ENCODE data around the gene ADGRV1. TPM values are rescaled to one million over a fixed set of nuclear protein-coding genes. Genes with fewer than 3 reads are reported as not detected.

Gene ADGRV1
- total and polyA plus RNA-seq, 2 donors (not counting 3 experiments of a cell fraction or from before 2014, with no cell fraction given): 0.11 to 0.55 TPM

- H3K79me2 ChIP-seq (ENCODE audit: control insufficient read depth, insufficient read depth, low read length): no peaks in the 10 kb centered on the region
- H3K9me3 ChIP-seq (replicated peaks; ENCODE audit: control insufficient read depth, insufficient read depth, low read length): no peaks in the 10 kb centered on the region
- no peak for FAIRE-seq
- dilution Hi-C loops (cut with MboI; ENCODE audit: extremely low pct_ligation_motif_present, low sequenced_read_pairs) (no loop called here), intact Hi-C loops (cut with micrococcal nuclease) (no loop called here)
- H3K4me1 ChIP-seq (ENCODE audit: control insufficient read depth, extremely low read depth, insufficient read depth, low read length): no peaks in the 10 kb centered on the region
- ChIA-PET POLR2A (no interaction called here), CTCF (no interaction called here)
- no peaks in the 10 kb centered on the region for H3K27me3 ChIP-seq (ENCODE audit: control insufficient read depth in 2 of 2, insufficient read depth in 2 of 2, low read length in 2 of 2)
- BruUV-seq (replicated peaks): no TSS peak
- H2AFZ ChIP-seq (ENCODE audit: low read depth, low read length): no peak overlapping the region
- no peaks in the 10 kb centered on the region for H3K9me1 ChIP-seq (replicated peaks; ENCODE audit: control insufficient read depth, extremely low read depth, insufficient read depth, low read length)
- no peak overlapping the region for H3K4me2 ChIP-seq (ENCODE audit: insufficient read depth, low read length)
- no peak for DNase-seq (ENCODE audit: low read depth, low spot score)
- no peaks in the 10 kb centered on the region for H3K36me3 ChIP-seq (ENCODE audit: control insufficient read depth in 2 of 2, extremely low read depth in 1 of 2, insufficient read depth in 2 of 2, low read length in 2 of 2)
- no peak overlapping the region for H3K9ac ChIP-seq (replicated peaks; ENCODE audit: extremely low read depth, insufficient read depth, low read length)
- TF ChIP-seq, protein P1, sequence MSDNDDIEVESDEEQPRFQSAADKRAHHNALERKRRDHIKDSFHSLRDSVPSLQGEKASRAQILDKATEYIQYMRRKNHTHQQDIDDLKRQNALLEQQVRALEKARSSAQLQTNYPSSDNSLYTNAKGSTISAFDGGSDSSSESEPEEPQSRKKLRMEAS (IDR thresholded peaks at IDR 0.05; ENCODE audit: insufficient read depth, insufficient read length): no peak
- no peak for TF ChIP-seq EZH2 (IDR thresholded peaks at IDR 0.05; ENCODE audit: borderline replicate concordance, low read depth, low read length, severe bottlenecking)
- TF ChIP-seq CTCF (IDR thresholded peaks at IDR 0.05; ENCODE audit: extremely low read depth in 1 of 2, insufficient read depth in 1 of 2, low read depth in 1 of 2, low read length in 2 of 2): no peak
- no peak for TF ChIP-seq GATA2 (IDR thresholded peaks at IDR 0.05; ENCODE audit: insufficient read depth, insufficient read length, low read depth, low read length)
- no peak for TF ChIP-seq POLR2AphosphoS5 (IDR thresholded peaks at IDR 0.05; ENCODE audit: insufficient read depth, low read depth, low read length)
- TF ChIP-seq JUN (IDR thresholded peaks at IDR 0.05; ENCODE audit: borderline replicate concordance, insufficient read depth, insufficient read length, low read depth): no peak
- TF ChIP-seq POLR2A (IDR thresholded peaks at IDR 0.05; ENCODE audit: low read depth, low read length): no peak
- no peak for TF ChIP-seq MYC (IDR thresholded peaks at IDR 0.05; ENCODE audit: low read depth, low read length)
- no peak for TF ChIP-seq FOS (IDR thresholded peaks at IDR 0.05; ENCODE audit: borderline replicate concordance, insufficient read depth, low read length)
- H3K4me3 ChIP-seq (replicated peaks in 1 of 3; ENCODE audit: insufficient read depth in 1 of 3, low read depth in 1 of 3, low read length in 3 of 3): no peak overlapping the region
- no peak overlapping the region for H3K27ac ChIP-seq (ENCODE audit: insufficient read depth, low read depth, low read length)
- no peaks in the 10 kb centered on the region for H4K20me1 ChIP-seq (replicated peaks; ENCODE audit: control insufficient read depth, extremely low read depth, insufficient read depth, low read length)
These were observed 449.3 kb downstream of the ADGRV1 start for GRCh38 chr5:91007780-91008402.
